Stimulated activated CD4-positive, alpha-beta T cell treated with anti-CD3 and anti-CD28 coated beads, Interleukin-1b, Interleukin-23, amount 100 ng/mL, for 1 hour (primary cell): ENCODE results near the gene PVALEF.

ENCODE experiments used
- DNase-seq, 2 donors: peaks; one replicate each; pipeline ENCODE4 v3.0.0-alpha.2; 2020; ENCODE audit warnings: low read depth in 2 of 2

The PVALEF gene

DNA sequence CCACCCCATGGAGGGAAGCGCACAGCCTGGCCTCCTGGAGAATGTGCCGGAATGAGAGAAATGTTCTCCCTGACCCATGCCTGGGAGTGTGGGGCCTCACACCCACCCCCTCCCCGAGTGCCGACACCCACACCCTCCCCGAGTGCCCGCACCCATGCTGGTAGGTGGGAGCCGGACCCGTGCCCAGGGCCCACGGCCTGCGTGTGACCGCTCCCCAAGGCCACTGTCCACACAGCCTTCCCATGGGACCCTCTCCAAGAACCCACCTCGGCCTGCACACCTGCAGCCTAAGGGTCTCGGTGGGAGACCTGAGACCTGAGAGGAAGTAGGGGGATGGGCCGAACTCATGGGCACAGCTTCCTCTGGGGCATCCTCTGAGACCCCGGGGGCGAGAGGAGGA, 3.3 kb upstream of the PVALEF start:
- DNase-seq: no peak

DNA sequence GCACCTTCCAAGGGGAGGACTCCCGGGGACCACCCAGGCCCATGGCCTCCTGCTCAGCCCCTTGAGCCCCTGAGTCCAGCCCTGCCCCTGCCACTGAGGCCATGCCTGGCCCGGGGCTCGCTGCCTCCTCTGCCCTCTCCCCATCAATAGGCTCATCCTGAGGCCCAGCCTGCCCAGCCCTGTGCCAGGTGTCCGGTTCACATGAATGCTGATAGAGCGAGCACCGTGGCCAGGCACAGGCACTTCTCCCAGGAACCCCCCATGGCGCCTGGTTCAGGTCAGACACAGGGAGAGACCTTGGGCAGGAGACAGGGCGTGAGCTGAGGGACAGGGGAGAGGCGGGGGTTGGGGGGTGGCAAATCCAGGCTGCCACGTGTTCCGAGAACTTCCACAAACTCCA, 2.8 kb upstream of the PVALEF start:
- no peak for DNase-seq

- no peak for DNase-seq
Measured at GRCh38 chr17:81163051-81163695, 2.1 kb upstream of the PVALEF start.

- DNase-seq: no peak
Measured at GRCh38 chr17:81163703-81164370, 1.5 kb upstream of the PVALEF start.

GRCh38 chr17:81164371-81165245, 699 bp upstream of the PVALEF start:
- DNase-seq: no peak

GRCh38 chr17:81166033-81166492, 756 bp downstream of the PVALEF start, which contains the start of gene AATK:
Gene AATK, minus strand, starts transcription at chr17:81166221. Its CDS starts 229 bp downstream, at chr17:81165992.
- DNase-seq: no peak

DNA sequence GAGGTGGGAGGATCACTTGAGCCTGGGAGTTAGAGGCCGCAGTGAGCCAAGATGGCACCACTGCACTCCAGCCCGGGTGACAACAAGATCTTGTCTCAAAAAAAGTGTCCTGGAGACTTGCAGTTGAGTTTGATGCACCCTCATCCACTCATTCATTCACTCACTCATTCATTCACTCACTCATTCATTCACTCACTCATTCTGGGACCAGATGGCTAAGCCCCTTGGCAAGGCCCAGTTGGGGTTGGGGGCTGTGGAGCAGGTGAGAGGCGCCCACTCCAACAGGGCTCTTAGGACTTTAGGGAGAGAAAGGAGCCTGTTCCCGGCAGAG, 1.9 kb downstream of the PVALEF start:
- DNase-seq: no peak

- DNase-seq: no peak
Measured at GRCh38 chr17:81167638-81168037, 2.3 kb downstream of the PVALEF start.

GRCh38 chr17:81169870-81170309, 4.6 kb downstream of the PVALEF start:
- no peak for DNase-seq

DNA sequence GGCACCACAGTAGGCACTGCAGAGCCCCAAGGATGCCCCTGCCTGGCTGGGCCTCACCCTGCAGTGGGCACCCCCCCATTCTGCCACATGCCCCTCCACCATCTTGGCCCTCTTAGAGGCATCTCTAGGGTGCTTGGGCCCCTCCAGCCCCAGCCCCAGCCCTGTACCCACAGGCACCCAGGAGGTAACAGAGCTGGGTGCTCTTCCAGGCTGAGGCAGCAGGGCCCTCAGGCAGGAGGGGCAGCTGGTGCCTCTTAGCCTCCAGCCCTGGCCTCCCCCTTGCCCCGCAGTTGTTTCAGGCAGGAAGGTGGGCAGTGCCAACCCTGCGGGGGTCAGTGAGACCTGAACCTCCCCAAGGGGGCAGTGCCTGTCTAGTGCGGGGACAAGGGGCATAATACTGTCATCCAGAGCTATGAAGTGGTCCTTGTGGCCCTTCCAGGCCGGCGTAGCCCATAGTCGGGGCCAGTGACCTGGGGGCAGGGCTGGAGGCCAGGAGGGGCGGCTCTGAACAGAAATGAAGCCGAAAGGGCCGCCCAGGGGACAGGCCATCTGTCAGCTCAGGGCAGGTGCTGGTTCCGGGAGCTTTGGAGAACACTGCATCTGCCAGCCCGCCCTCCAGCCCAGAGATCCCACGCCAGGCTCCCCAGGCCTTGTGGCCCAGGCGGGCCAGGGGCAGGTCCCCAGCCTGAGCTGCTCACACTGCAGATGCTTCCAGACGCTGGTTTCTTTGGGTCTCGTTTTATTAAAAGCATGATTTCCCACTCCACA, 5.6 kb downstream of the PVALEF start:
- DNase-seq: no peak

GRCh38 chr17:81171941-81172340, 6.6 kb downstream of the PVALEF start:
- no peak for DNase-seq

DNA sequence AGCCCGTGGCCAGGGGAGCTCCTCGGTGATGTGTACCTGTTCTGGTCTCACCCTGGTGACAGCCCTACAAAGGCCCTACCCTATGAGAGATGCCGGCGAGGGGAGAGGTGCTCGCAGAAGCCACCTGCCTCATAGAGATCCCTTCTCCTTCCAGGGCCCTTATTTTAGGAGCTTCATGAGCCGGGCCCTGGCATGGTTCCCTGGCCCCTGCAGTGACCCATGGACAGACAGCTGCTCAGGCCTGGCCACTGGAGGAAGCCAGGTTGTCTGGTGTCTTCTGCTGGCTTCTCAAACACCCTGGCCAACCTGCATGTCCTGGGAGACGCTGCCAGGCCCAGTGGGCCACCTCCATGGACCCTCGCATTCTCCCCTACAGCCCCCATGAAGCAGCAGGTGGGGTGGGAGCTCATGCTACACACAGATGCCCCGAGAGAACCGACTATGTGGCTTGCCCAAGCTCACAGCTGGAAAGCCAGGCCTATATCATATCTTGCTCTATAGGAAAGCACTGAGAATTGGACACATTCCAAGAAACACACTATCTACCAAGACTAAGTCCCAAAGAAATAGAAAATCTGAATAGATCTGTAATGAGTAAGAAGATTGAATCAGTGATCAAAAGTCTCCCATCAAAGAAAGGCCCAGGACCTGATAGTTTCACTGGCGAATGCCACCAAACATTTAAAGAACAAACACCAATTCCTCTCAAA, 7.9 kb downstream of the PVALEF start:
- DNase-seq: no peak

DNA sequence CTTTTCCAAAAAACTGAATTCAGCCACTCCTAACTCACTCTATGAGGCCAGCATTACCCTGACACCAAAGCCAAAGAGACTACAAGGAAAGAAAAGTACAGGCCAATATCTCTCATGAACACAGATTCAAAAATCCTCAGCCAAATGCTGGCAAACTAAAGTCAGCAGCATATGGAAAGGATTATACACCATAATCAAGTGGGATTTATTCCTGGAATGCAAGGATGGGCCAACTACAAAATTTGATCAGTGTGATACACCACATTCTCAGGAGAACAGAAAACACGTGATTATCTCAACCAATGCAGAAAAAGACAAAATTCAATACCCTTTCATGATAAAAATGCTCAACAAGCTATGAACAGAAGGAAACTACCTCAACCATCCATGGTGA, 8.5 kb downstream of the PVALEF start:
- DNase-seq: no peak

GRCh38 chr17:81176666-81177065, 11.4 kb downstream of the PVALEF start:
- DNase-seq: no peak

- DNase-seq: no peak
Measured at GRCh38 chr17:81178136-81179091, 13.1 kb downstream of the PVALEF start.

- no peak for DNase-seq
Measured at GRCh38 chr17:81179220-81179619, 13.9 kb downstream of the PVALEF start.

GRCh38 chr17:81179861-81180260, 14.6 kb downstream of the PVALEF start:
- no peak for DNase-seq

DNA sequence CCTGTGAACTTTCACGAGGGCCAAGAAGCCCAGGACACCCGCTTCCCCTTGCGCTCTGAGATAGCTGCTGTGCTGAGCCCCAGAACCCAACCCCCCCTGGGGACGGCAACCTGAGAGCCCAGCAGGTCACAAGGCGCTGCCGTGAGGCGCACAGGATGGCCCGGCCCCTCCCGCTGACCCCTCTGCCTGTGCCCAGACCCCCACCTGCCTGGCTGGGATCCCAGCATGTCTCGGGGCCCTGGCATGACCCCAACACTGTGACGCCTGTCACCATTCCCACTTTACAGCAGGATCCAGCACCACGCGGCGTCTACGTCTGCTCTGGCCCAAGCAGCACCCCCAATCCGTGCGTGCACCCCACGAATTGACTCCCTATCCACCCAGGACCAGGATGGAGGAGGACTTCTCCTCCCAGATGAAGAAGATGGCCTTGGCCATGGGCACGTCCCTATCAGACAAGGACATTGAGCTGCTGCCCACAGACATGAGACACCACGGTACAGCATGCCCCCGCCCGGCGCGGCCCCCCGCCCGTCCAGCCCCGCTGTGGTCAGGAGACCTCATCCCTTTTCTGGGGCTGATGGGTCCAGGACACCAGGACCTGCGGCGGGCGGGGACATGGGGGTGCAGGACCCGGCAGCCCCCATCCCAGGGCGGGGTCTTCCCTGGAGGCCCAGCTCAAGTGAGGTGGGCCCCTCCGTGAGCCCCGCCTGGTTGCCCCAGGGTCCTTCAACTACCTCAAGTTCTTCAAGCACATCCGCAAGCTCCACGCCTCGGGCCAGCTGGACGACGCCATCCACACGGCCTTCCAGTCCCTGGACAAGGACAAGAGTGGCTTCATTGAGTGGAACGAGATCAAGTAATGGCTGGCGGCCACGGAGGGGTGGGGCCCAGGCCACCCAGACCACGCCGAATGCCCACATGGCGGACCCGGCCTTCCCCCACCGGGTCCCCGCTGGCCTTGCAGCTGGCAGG, 15.8 kb downstream of the PVALEF start:
- no peak for DNase-seq

DNA sequence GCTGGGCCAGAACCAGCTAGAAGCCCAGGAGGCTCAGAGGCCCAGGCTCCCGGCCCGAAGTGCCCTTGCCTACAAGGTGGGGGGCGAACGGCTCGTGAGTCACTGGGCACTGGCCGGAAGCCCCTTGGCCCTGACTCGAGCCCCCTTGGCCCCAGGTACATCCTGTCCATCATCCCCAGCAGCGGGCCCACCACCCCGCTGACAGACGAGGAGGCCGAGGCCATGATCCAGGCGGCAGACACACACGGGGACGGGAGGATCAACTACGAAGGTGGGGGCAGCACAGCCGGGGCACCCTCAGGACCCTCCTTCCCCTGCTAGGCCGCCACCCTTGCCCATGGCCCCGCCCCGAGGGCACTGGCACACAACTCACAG, 16.5 kb downstream of the PVALEF start:
- DNase-seq: no peak
